NCI-H2029 (cell line): ENCODE results near the gene VDAC1.
"Not testable (repeated sequence)": the region's sequence is repeated elsewhere in the genome, so short reads cannot be mapped to it uniquely, and the experiment has no call there.

Experiments
- DNase-seq: peaks from one replicate; lab custom pipeline; 2025; lab: John Stamatoyannopoulos, UW

VDAC1 gene

GRCh38 chr5:133941456-133942196 lies 63.1 kb downstream of the VDAC1 start:
- DNase-seq, result no peak

- no peak for DNase-seq
Measured at GRCh38 chr5:133939668-133940067, 65.1 kb downstream of the VDAC1 start.

GRCh38 chr5:133938929-133939328 lies 65.8 kb downstream of the VDAC1 start:
- DNase-seq, result no peak

- no peak for DNase-seq
Measured at GRCh38 chr5:133938039-133938821, 66.5 kb downstream of the VDAC1 start.

GRCh38 chr5:133937628-133938027 lies 67.1 kb downstream of the VDAC1 start:
- DNase-seq, result not testable (repeated sequence)

GRCh38 chr5:133936651-133937015 lies 68.1 kb downstream of the VDAC1 start:
- DNase-seq, result no peak

- not testable (repeated sequence) for DNase-seq
Measured at GRCh38 chr5:133935991-133936650, 68.7 kb downstream of the VDAC1 start.

GRCh38 chr5:133935667-133935940 lies 69.2 kb downstream of the VDAC1 start:
- DNase-seq, result no peak

- peak; percentile 16 for DNase-seq
Measured at GRCh38 chr5:133934822-133935666, 69.7 kb downstream of the VDAC1 start.

GRCh38 chr5:133934311-133934710 lies 70.5 kb downstream of the VDAC1 start:
- DNase-seq, result no peak

- no peak for DNase-seq
Measured at GRCh38 chr5:133933670-133934295, 71.0 kb downstream of the VDAC1 start.

- DNase-seq, result no peak
Measured at GRCh38 chr5:133933169-133933509, 71.6 kb downstream of the VDAC1 start.

- no peak for DNase-seq
Measured at GRCh38 chr5:133932441-133933168, 72.2 kb downstream of the VDAC1 start.

GRCh38 chr5:133931546-133931945 lies 73.2 kb downstream of the VDAC1 start:
- no peak for DNase-seq

- DNase-seq, result no peak
Measured at GRCh38 chr5:133930813-133931090, 74.0 kb downstream of the VDAC1 start.

- DNase-seq, result no peak
Measured at GRCh38 chr5:133930061-133930812, 74.5 kb downstream of the VDAC1 start.

GRCh38 chr5:133928587-133929393 lies 76.0 kb downstream of the VDAC1 start:
- no peak for DNase-seq

- DNase-seq, result no peak
Measured at GRCh38 chr5:133927300-133928180, 77.2 kb downstream of the VDAC1 start.
